ENCODE data around the gene MATN1. TPM values are rescaled to one million over a fixed set of nuclear protein-coding genes. Genes with fewer than 3 reads are reported as not detected.
A peak's percentile ranks its signal among the peaks of the same experiment; 100 is the strongest.

The MATN1 gene
- total RNA-seq, 1 experiment from 2014 or later, result 0.24 TPM

GRCh38 chr1:30685796-30686165 is 37.6 kb downstream of the MATN1 start:
- Mint-ChIP-seq H3K27ac (peak overlapping the region; percentile 19; the same call in 1 of the 2 replicates), H3K27me3 (ENCODE audit: low read depth) (peaks cover 22% of the 10 kb centered on the region), H3K9me3 (no peaks in the 10 kb centered on the region), H3K36me3 (no peaks in the 10 kb centered on the region), H3K4me3 (peak overlapping the region; percentile 58), H3K4me1 (peaks cover 30% of the 10 kb centered on the region)
- TF ChIP-seq RORB (CRISPR knock-in tag; IDR thresholded peaks at IDR 0.05) (no peak), USF1 (CRISPR knock-in tag; IDR thresholded peaks at IDR 0.05) (no peak), RELA (CRISPR knock-in tag; IDR thresholded peaks at IDR 0.05; ENCODE audit: borderline replicate concordance) (no peak), ATF3 (CRISPR knock-in tag; conservative IDR thresholded peaks at IDR 0.05) (no peak), GRHL2 (CRISPR knock-in tag; IDR thresholded peaks at IDR 0.05; ENCODE audit: insufficient replicate concordance, severe bottlenecking) (no peak), NR1H2 (CRISPR knock-in tag; IDR thresholded peaks at IDR 0.05) (no peak), ZNF423 (CRISPR knock-in tag; IDR thresholded peaks at IDR 0.05) (no peak), EMX1 (CRISPR knock-in tag; IDR thresholded peaks at IDR 0.05) (no peak)
- TF ChIP-seq, protein P1, sequence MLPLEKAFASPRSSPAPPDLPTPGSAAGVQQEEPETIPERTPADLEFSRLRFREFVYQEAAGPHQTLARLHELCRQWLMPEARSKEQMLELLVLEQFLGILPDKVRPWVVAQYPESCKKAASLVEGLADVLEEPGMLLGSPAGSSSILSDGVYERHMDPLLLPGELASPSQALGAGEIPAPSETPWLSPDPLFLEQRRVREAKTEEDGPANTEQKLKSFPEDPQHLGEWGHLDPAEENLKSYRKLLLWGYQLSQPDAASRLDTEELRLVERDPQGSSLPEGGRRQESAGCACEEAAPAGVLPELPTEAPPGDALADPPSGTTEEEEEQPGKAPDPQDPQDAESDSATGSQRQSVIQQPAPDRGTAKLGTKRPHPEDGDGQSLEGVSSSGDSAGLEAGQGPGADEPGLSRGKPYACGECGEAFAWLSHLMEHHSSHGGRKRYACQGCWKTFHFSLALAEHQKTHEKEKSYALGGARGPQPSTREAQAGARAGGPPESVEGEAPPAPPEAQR (CRISPR knock-in tag; IDR thresholded peaks at IDR 0.05), result no peak
- ATAC-seq (no peak; the same call in 1 of the 2 replicates), DNase-seq (ENCODE audit: low spot score) (peak; percentile 64)
- ChIA-PET POLR2A (interaction anchor here (0.8 to 1.2 kb wide), 2 partner anchors 21 to 277 kb away, joined by 3 read pairs; no protein-coding TSS in a partner anchor), CTCF (interaction anchor here (0.6 to 4.4 kb wide), 24 partner anchors 10 to 982 kb away, joined by 3 to 28 read pairs (median 4); no protein-coding TSS in a partner anchor)

- ChIA-PET POLR2A (interaction anchor here (0.8 to 1.2 kb wide), 3 partner anchors 22 to 981 kb away, joined by 3 to 4 read pairs (median 3); no protein-coding TSS in a partner anchor), CTCF (interaction anchor here (0.9 to 4.4 kb wide), 24 partner anchors 10 to 598 kb away, joined by 3 to 28 read pairs (median 4); no protein-coding TSS in a partner anchor)
- Mint-ChIP-seq H3K9me3 (no peaks in the 10 kb centered on the region), H3K27ac (no peak overlapping the region), H3K27me3 (ENCODE audit: low read depth) (peaks cover 22% of the 10 kb centered on the region), H3K4me3 (peak overlapping the region; percentile 71), H3K4me1 (peaks cover 24% of the 10 kb centered on the region), H3K36me3 (no peaks in the 10 kb centered on the region)
- peak; percentile 98 for ATAC-seq
- DNase-seq (ENCODE audit: low spot score), result peak; percentile 99
- TF ChIP-seq, protein P2, sequence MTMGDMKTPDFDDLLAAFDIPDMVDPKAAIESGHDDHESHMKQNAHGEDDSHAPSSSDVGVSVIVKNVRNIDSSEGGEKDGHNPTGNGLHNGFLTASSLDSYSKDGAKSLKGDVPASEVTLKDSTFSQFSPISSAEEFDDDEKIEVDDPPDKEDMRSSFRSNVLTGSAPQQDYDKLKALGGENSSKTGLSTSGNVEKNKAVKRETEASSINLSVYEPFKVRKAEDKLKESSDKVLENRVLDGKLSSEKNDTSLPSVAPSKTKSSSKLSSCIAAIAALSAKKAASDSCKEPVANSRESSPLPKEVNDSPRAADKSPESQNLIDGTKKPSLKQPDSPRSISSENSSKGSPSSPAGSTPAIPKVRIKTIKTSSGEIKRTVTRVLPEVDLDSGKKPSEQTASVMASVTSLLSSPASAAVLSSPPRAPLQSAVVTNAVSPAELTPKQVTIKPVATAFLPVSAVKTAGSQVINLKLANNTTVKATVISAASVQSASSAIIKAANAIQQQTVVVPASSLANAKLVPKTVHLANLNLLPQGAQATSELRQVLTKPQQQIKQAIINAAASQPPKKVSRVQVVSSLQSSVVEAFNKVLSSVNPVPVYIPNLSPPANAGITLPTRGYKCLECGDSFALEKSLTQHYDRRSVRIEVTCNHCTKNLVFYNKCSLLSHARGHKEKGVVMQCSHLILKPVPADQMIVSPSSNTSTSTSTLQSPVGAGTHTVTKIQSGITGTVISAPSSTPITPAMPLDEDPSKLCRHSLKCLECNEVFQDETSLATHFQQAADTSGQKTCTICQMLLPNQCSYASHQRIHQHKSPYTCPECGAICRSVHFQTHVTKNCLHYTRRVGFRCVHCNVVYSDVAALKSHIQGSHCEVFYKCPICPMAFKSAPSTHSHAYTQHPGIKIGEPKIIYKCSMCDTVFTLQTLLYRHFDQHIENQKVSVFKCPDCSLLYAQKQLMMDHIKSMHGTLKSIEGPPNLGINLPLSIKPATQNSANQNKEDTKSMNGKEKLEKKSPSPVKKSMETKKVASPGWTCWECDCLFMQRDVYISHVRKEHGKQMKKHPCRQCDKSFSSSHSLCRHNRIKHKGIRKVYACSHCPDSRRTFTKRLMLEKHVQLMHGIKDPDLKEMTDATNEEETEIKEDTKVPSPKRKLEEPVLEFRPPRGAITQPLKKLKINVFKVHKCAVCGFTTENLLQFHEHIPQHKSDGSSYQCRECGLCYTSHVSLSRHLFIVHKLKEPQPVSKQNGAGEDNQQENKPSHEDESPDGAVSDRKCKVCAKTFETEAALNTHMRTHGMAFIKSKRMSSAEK (CRISPR knock-in tag; IDR thresholded peaks at IDR 0.05; ENCODE audit: borderline replicate concordance), result no peak
- TF ChIP-seq RELA (CRISPR knock-in tag; IDR thresholded peaks at IDR 0.05; ENCODE audit: borderline replicate concordance) (no peak), CREM (CRISPR knock-in tag; IDR thresholded peaks at IDR 0.05) (no peak; the same call in 1 of the 2 replicates), CBFB (CRISPR knock-in tag; IDR thresholded peaks at IDR 0.05; ENCODE audit: low read depth) (no peak), FOXK1 (CRISPR knock-in tag; IDR thresholded peaks at IDR 0.05) (no peak), OVOL2 (CRISPR knock-in tag; IDR thresholded peaks at IDR 0.05; ENCODE audit: borderline replicate concordance) (no peak), MAX (CRISPR knock-in tag; IDR thresholded peaks at IDR 0.05) (peak; percentile 27; the same call in 1 of the 2 replicates), GTF2I (CRISPR knock-in tag; conservative IDR thresholded peaks at IDR 0.05) (no peak), ZNF121 (CRISPR knock-in tag; IDR thresholded peaks at IDR 0.05) (no peak), ZNF232 (CRISPR knock-in tag; IDR thresholded peaks at IDR 0.05) (no peak), JAZF1 (CRISPR knock-in tag; IDR thresholded peaks at IDR 0.05) (no peak), SP1 (CRISPR knock-in tag; conservative IDR thresholded peaks at IDR 0.05) (peak; percentile 76; the same call in 1 of the 2 replicates)
- TF ChIP-seq, protein P3, sequence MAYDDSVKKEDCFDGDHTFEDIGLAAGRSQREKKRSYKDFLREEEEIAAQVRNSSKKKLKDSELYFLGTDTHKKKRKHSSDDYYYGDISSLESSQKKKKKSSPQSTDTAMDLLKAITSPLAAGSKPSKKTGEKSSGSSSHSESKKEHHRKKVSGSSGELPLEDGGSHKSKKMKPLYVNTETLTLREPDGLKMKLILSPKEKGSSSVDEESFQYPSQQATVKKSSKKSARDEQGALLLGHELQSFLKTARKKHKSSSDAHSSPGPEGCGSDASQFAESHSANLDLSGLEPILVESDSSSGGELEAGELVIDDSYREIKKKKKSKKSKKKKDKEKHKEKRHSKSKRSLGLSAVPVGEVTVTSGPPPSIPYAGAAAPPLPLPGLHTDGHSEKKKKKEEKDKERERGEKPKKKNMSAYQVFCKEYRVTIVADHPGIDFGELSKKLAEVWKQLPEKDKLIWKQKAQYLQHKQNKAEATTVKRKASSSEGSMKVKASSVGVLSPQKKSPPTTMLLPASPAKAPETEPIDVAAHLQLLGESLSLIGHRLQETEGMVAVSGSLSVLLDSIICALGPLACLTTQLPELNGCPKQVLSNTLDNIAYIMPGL (CRISPR knock-in tag; IDR thresholded peaks at IDR 0.05), result no peak
- TF ChIP-seq, protein P4, sequence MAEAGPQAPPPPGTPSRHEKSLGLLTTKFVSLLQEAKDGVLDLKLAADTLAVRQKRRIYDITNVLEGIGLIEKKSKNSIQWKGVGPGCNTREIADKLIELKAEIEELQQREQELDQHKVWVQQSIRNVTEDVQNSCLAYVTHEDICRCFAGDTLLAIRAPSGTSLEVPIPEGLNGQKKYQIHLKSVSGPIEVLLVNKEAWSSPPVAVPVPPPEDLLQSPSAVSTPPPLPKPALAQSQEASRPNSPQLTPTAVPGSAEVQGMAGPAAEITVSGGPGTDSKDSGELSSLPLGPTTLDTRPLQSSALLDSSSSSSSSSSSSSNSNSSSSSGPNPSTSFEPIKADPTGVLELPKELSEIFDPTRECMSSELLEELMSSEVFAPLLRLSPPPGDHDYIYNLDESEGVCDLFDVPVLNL (CRISPR knock-in tag; IDR thresholded peaks at IDR 0.05; ENCODE audit: borderline replicate concordance, low read depth), result no peak
- TF ChIP-seq, protein P5, sequence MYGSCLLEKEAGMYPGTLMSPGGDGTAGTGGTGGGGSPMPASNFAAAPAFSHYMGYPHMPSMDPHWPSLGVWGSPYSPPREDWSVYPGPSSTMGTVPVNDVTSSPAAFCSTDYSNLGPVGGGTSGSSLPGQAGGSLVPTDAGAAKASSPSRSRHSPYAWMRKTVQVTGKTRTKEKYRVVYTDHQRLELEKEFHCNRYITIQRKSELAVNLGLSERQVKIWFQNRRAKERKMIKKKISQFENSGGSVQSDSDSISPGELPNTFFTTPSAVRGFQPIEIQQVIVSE (CRISPR knock-in tag; IDR thresholded peaks at IDR 0.05; ENCODE audit: borderline replicate concordance), result no peak
These were observed 38.2 kb downstream of the MATN1 start for GRCh38 chr1:30684881-30685795.

Data from WTC11 (cell line).